Muscle of leg (tissue), 11 donors: ENCODE data around the gene TTC28. TPM values are rescaled to one million over a fixed set of nuclear protein-coding genes. Genes with fewer than 3 reads are reported as not detected.
"Not testable (repeated sequence)": the region's sequence is repeated elsewhere in the genome, so short reads cannot be mapped to it uniquely, and the experiment has no call there.

ENCODE experiments used
- DNase-seq: peaks from one replicate; pipeline ENCODE4 v3.0.0; 2013
- H3K27ac ChIP-seq: one replicate; pipeline ENCODE4 v1.5.1; 2013; ENCODE audit warnings: mild to moderate bottlenecking, low read length, control low read depth
- H3K27me3 ChIP-seq: one replicate; pipeline ENCODE4 v1.6.1; 2013; ENCODE audit warnings: low read length; ENCODE audit not compliant: control insufficient read depth, insufficient read depth
- H3K36me3 ChIP-seq: one replicate; pipeline ENCODE4 v1.6.1; 2013; ENCODE audit warnings: low read length; ENCODE audit not compliant: control insufficient read depth, insufficient read depth
- H3K4me1 ChIP-seq: one replicate; pipeline ENCODE4 v1.6.1; 2013; ENCODE audit warnings: low read length; ENCODE audit not compliant: control insufficient read depth, insufficient read depth
- H3K4me3 ChIP-seq: one replicate; pipeline ENCODE4 v1.5.1; 2013; ENCODE audit warnings: low read length, control low read depth
- H3K9me3 ChIP-seq: replicated peaks from 2 replicates; pipeline ENCODE4 v1.6.1; 2013; ENCODE audit warnings: low read depth, low read length; ENCODE audit not compliant: control insufficient read depth
- WGBS: methylation state at CpG from one replicate; pipeline ENCODE4 v1.1.5; 2013; ENCODE audit warnings: missing lambda C conversion rate; ENCODE audit not compliant: insufficient coverage; 5-methylcytosine and 5-hydroxymethylcytosine counted together
- polyA plus RNA-seq, 8 donors: library from polyadenylated mRNA; unstranded; fragments of 120-200 nt; gene quantifications; one replicate each; pipeline versions ENCODE4 v1.2.1 to v1.2.3, GENCODE V29; 2013; ENCODE audit warnings: inconsistent platforms in 1 of 8, low replicate concordance in 1 of 8; ENCODE audit not compliant: insufficient read length in 8 of 8, insufficient read depth in 1 of 8
- total RNA-seq: library from RNA; stranded (reverse); fragments of 120-200 nt; gene quantifications from one replicate; pipeline ENCODE4 v1.2.4, GENCODE V29; 2013

Gene TTC28
- total and polyA plus RNA-seq, 9 donors: 17.9 to 31.8 (median 24.9) TPM

DNA sequence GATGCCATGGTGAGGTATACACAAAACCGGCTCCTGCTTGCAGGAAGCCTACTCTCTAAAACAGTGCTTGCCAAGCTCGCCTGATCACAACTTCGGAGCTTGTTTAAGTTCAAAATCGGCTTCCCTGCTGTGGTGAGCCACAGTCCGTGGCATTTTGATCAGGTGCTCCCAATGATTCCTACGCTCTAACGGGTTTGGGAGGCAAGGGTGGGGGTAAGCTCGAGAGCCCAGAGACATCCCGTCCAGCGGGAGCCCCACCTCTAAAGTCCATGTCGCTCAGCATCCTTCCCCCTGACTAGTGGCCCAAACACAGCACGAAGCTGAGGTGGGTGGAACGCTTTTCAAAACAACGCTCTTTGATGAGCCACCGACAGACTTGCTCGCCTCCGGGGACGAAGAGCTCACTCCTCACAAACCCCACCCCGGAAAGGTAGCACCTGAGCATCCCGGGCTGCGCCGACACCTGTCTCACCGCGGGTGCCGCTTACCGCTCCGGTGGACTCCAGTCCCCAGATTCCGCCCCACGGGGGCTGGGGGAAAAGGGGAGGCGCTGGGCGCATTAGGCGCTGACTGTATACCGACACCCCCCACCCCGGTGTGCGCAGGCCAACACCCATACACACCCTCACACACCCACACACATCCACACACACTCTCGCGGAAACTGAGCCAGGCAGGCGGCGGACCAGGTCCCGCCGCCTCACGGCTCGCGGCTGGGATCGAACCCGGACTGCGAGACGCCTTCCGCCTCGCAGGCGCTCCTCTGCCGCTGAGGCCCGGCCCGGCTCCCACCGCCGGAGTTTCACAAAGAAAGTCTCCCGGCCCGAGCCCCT, 646 bp downstream of the TTC28 start:
- WGBS: 8% methylated on average over 42 of the region's 58 CpGs
- not testable (repeated sequence) for H3K4me1 ChIP-seq, H3K9me3 ChIP-seq, H3K27me3 ChIP-seq, H3K36me3 ChIP-seq
- peak overlapping the region; percentile 47 for H3K27ac ChIP-seq
- peak; percentile 40 for DNase-seq
- peak overlapping the region; percentile 82 for H3K4me3 ChIP-seq

DNA sequence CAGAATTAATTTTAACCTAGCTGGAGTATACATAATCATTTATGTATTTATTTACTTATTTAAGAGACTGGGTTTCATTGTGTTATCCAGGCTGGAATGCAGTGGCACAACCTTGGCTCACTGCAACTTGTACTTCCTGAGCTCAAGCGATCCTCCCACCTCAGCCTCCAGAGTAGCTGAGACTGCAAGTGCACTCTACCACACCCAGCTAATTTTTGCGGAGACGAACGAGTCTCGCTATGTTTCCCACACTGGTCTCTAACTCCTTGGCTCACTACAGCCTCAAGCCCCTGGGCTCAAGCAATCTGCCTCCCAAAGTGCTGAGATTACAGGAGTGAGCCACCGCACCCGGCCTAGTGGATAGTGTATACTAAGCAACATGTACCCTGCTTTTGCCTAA, 1.5 kb downstream of the TTC28 start:
- no CpG with 5 or more reads among the region's 7 CpGs for WGBS
- DNase-seq, H3K4me3 ChIP-seq, H3K27me3 ChIP-seq, H3K9me3 ChIP-seq, H3K27ac ChIP-seq, H3K4me1 ChIP-seq, H3K36me3 ChIP-seq: not testable (repeated sequence)

DNA sequence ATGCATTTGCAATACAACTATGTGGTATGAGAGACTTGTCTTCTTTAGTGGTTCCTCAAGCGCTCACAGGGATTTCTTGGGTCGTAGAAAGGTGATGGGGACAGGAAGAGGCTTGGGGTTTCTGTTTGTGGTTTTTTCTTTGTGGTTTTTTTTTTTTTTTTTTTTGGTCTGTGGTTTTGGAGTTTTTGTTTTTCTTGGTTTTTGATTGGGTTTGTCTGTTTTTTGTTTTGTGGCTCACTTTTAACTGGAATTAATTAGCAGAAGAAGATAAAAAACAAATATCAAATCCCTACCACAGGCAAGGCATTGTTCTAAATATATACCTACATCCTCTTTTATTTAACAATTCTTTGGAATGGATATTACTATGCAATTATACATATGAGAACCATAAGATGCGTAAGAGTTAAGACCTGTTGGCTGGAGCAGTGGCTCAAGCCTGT, 5.5 kb downstream of the TTC28 start:
- Histone ChIP-seq H3K4me3 (no peak overlapping the region), H3K36me3 (peaks cover 3% of the 10 kb centered on the region), H3K27me3 (no peaks in the 10 kb centered on the region), H3K9me3 (peaks cover 5% of the 10 kb centered on the region), H3K27ac (no peak overlapping the region), H3K4me1 (peaks cover 4% of the 10 kb centered on the region)
- peak; percentile 18 for DNase-seq
- WGBS: 38% methylated on average over 2 of the region's 3 CpGs

DNA sequence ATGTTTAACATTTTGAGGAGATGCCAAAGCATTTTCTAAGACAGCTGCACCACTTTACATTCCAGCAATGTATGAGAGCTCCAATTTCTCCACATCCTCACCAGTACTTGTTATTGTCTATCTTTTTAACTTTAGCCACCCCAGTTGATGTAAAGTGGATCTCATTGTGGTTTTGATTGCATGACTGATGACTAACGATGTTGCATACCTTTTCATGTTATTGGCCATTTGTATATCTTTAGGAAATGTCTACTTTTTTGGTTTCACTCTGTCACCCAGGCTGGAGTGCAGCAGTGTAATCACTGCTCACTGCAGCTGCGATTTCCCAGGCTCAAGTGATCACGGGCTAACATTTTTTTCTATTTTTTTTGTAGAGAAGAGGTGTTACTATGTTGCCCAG, 8.9 kb downstream of the TTC28 start:
- peaks cover 5% of the 10 kb centered on the region for H3K9me3 ChIP-seq
- no peak for DNase-seq
- H3K4me1 ChIP-seq: no peaks in the 10 kb centered on the region
- H3K27ac ChIP-seq: no peak overlapping the region
- no peaks in the 10 kb centered on the region for H3K27me3 ChIP-seq
- H3K36me3 ChIP-seq: peaks cover 3% of the 10 kb centered on the region
- no peak overlapping the region for H3K4me3 ChIP-seq
- WGBS: no CpG with 5 or more reads among the region's 3 CpGs

DNA sequence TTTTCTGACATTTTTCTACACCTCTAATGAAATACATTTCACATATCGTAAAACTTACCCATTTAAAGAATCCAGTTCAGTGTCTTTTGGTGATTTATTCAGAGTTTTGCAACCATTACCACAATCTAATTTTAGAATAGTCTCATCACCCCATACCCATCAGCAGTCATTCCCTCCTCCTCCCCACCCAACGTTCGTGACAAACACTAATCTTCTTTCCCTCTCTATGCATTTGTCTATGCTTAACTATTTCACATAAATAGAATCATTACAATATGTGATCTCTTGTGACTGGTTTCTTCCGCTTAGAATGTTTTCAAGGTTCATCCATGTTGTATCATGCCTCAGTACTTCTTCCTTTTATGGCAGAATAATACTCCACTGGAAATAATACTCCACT, 9.5 kb downstream of the TTC28 start:
- Histone ChIP-seq H3K27me3 (no peaks in the 10 kb centered on the region), H3K36me3 (peaks cover 3% of the 10 kb centered on the region), H3K27ac (no peak overlapping the region), H3K9me3 (peaks cover 5% of the 10 kb centered on the region), H3K4me1 (no peaks in the 10 kb centered on the region), H3K4me3 (no peak overlapping the region)
- no peak for DNase-seq
- WGBS: 87% methylated on average over 3 of the region's 4 CpGs

DNA sequence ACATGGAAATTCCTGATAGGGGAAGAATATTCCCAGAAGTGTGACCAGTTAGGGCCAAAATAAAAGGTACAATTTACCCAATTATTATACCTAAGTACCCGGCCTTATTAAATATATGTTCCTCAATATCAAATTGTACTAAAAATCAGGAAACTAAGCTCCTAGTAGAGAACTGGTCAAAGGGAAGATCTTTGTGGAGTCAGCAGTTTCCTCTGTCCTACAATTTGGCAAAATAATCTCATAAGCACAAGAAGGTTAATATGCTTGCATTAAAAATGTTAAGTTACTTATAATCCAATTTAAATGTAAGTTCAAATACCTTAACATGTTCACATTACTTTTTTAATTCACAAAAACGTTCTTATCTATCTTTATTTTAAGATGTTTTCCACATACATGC, 10.3 kb downstream of the TTC28 start:
- no CpG with 5 or more reads among the region's 2 CpGs for WGBS
- Histone ChIP-seq H3K27ac (no peak overlapping the region), H3K4me1 (no peaks in the 10 kb centered on the region), H3K36me3 (peaks cover 3% of the 10 kb centered on the region), H3K4me3 (no peak overlapping the region), H3K27me3 (no peaks in the 10 kb centered on the region), H3K9me3 (peaks cover 5% of the 10 kb centered on the region)
- DNase-seq: no peak

DNA sequence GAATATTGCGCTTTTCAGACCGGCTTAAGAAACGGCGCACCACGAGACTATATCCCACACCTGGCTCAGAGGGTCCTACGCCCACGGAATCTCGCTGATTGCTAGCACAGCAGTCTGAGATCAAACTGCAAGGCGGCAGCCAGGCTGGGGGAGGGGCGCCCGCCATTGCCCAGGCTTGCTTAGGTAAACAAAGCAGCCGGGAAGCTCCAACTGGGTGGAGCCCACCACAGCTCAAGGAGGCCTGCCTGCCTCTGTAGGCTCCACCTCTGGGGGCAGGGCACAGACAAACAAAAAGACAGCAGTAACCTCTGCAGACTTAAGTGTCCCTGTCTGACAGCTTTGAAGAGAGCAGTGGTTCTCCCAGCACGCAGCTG, 16.1 kb downstream of the TTC28 start:
- H3K4me1 ChIP-seq, H3K9me3 ChIP-seq, H3K36me3 ChIP-seq, H3K27ac ChIP-seq, H3K27me3 ChIP-seq, H3K4me3 ChIP-seq, DNase-seq: not testable (repeated sequence)
- no CpG with 5 or more reads among the region's 13 CpGs for WGBS

DNA sequence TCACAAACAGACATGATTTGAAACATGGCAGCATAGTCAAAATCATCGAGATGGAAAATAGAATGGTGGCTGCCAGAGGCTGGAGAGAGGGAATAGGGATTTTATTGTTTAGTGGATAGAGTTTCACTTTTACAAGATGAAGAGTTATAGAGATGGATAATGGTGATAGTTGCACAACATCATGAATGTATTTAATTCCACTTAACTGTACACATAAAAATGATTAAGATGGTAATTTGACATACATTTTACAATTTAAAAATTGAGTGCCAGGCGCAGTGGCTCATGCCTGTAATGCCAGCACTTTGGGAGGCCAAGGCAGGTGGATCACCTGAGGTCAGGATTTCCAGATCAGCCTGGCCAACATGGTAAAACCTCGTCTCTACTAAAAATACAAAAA, 21.2 kb downstream of the TTC28 start:
- H3K4me1 ChIP-seq: no peaks in the 10 kb centered on the region
- no CpG with 5 or more reads among the region's 3 CpGs for WGBS
- no peaks in the 10 kb centered on the region for H3K9me3 ChIP-seq
- H3K27me3 ChIP-seq: no peaks in the 10 kb centered on the region
- no peak overlapping the region for H3K27ac ChIP-seq
- no peaks in the 10 kb centered on the region for H3K36me3 ChIP-seq
- no peak overlapping the region for H3K4me3 ChIP-seq
- DNase-seq: peak; percentile 20

DNA sequence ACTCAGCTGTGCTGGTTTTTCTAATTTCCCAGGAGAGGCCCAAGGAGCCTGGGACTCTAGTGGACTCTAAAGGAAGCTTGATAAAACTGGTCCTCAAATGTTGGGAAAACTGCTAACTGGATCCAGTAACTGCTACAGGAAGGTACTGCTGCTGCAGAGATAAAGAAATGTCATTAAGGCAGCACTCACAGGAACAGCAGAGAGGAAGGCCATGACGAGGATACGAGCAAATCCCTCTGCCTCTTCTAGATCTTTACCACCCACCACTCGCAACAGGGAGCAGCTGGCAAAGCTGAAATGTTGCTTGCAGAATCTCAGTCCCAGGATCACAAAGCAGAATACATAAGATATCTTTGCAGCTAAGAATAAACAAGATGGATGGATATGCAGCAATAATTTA, 23.5 kb downstream of the TTC28 start:
- H3K27ac ChIP-seq: no peak overlapping the region
- WGBS: no CpG with 5 or more reads among the region's 3 CpGs
- H3K4me3 ChIP-seq: no peak overlapping the region
- DNase-seq: no peak
- H3K36me3 ChIP-seq: peaks cover 9% of the 10 kb centered on the region
- no peaks in the 10 kb centered on the region for H3K27me3 ChIP-seq
- H3K4me1 ChIP-seq: no peaks in the 10 kb centered on the region
- no peaks in the 10 kb centered on the region for H3K9me3 ChIP-seq

DNA sequence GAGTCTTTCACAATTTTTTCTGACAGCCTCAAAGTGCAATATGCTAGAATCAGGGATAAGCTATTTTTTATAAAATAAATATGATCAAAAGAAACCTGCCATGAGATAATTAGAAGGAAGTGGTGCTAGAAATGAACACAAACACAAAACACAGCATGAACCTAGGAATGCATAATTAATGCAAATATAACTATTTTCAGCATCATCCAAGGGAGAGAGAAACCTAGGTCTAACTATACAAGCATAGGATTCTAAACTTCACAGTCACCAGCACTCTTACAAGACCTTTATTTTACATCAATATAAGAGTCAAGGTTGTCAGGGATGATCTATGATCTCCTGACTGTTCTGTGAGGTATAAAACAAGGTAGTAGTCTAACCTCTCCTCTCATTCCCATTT, 29.2 kb downstream of the TTC28 start:
- Histone ChIP-seq H3K9me3 (no peaks in the 10 kb centered on the region), H3K4me3 (no peak overlapping the region), H3K36me3 (peaks cover 13% of the 10 kb centered on the region), H3K27ac (no peak overlapping the region), H3K27me3 (no peaks in the 10 kb centered on the region), H3K4me1 (no peaks in the 10 kb centered on the region)
- DNase-seq: no peak

DNA sequence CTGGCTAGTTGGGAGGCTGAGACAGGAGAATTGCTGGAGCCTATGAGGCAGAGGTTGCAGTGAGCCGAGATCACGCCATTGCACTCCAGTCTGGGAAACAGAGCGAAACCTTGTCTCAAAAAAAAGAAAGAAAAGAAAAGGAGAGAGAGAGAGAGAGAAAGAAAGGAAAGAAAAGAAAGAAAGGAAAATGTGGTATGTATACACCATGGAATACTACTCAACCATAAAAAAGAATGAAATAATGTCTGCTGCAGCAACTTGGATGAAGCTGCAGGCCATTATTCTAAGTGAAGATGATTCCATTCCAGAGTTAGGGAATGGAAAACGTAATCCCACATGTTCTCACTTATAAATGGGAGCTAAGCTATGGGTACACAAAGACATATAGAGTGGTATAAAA, 30.8 kb downstream of the TTC28 start:
- Histone ChIP-seq H3K9me3 (no peaks in the 10 kb centered on the region), H3K36me3 (peaks cover 13% of the 10 kb centered on the region), H3K4me1 (no peaks in the 10 kb centered on the region), H3K4me3 (no peak overlapping the region), H3K27ac (no peak overlapping the region), H3K27me3 (no peaks in the 10 kb centered on the region)
- no CpG with 5 or more reads among the region's 4 CpGs for WGBS
- no peak for DNase-seq
